K562 (cell line): ENCODE data around the gene NR1D1. TPM values are rescaled to one million over a fixed set of nuclear protein-coding genes. Genes with fewer than 3 reads are reported as not detected.

ENCODE experiments used
- ATAC-seq: fragments of 200-7000 bp; cut with Tn5 transposase; 3 replicates; pipeline ENCODE4 v1.9.1; 2020; ENCODE audit warnings: moderate library complexity
- BruUV-seq: library from RNA; stranded (reverse); fragments of 400-500 nt; replicated peaks from 2 replicates; lab custom pipeline; 2021; lab: Mats Ljungman, UMichigan
- CTCF ChIA-PET: fragments of 300-600 bp; formaldehyde crosslinking; extraction: SDS; loops from one replicate; lab custom pipeline; 2021; ENCODE audit warnings: low intra/inter-chr PET ratio; lab: Yijun Ruan, JAX
- POLR2A ChIA-PET: fragments of 300-600, 350-650 bp; sonication (Branson Sonifier 250); formaldehyde crosslinking; extraction: SDS; loops from one replicate; lab custom pipeline; 2021; ENCODE audit warnings: antibody characterized with exemption, inconsistent platforms; lab: Yijun Ruan, JAX
- DNase-seq, 4 experiments: peaks; one replicate each; pipeline versions ENCODE4 v3.0.0 to v3.0.0-alpha.2; 2011 to 2018; ENCODE audit warnings: low spot score in 3 of 4, mixed read lengths in 3 of 4; ENCODE audit errors: extremely low read depth in 1 of 4
- FAIRE-seq: peaks from 2 replicates; lab custom pipeline; 2011; peaks lifted over from hg19 to GRCh38; lab: Jason Lieb, UNC
- H2AFZ ChIP-seq: 2 replicates; pipeline ENCODE4 v1.6.0; 2011; ENCODE audit warnings: low read depth, low read length, control low read depth, inconsistent platforms
- H3K27ac ChIP-seq: fragments of 200-600 bp; 3 replicates; pipeline ENCODE4 v1.8.0; 2011; ENCODE audit warnings: low read depth, mild to moderate bottlenecking, control low read depth, inconsistent platforms, low read length, moderate library complexity, mixed read lengths; ENCODE audit errors: extremely low read depth
- H3K27me3 ChIP-seq, 2 experiments: fragments of 300-600 bp in 1 of 2; 2 replicates in 1 of 2; 3 replicates in 1 of 2; pipeline versions ENCODE4 v1.6.0 to v1.8.0; 2011; ENCODE audit warnings: inconsistent platforms in 2 of 2, low read length in 2 of 2, mild to moderate bottlenecking in 1 of 2, mixed read lengths in 1 of 2, moderate library complexity in 1 of 2; ENCODE audit not compliant: control insufficient read depth in 2 of 2, insufficient read depth in 2 of 2
- H3K36me3 ChIP-seq: fragments of 300-600 bp; 3 replicates; pipeline ENCODE4 v1.8.0; 2011; ENCODE audit warnings: mild to moderate bottlenecking, low read length, inconsistent platforms; ENCODE audit not compliant: control insufficient read depth, insufficient read depth
- H3K4me1 ChIP-seq, 2 experiments: fragments of 200-600 bp in 1 of 2; replicated peaks in 1 of 2; 2 replicates in 1 of 2; 3 replicates in 1 of 2; pipeline versions ENCODE4 v1.5.1 to v1.8.0; 2011; ENCODE audit warnings: inconsistent platforms in 2 of 2, low read length in 2 of 2, mild to moderate bottlenecking in 1 of 2, mixed read lengths in 1 of 2, moderate library complexity in 1 of 2; ENCODE audit not compliant: control insufficient read depth in 2 of 2, insufficient read depth in 2 of 2
- H3K4me2 ChIP-seq: 2 replicates; pipeline ENCODE4 v1.6.1; 2011; ENCODE audit warnings: low read length, control low read depth, inconsistent platforms, mixed read lengths; ENCODE audit not compliant: insufficient read depth
- H3K4me3 ChIP-seq: fragments of 200-600 bp; sonication (generic), shearing (Covaris generic); 2 replicates; pipeline ENCODE4 v1.5.1; 2016; ENCODE audit warnings: control low read depth, inconsistent platforms
- H3K79me2 ChIP-seq: fragments of 200-600 bp; 3 replicates; pipeline ENCODE4 v1.8.0; 2011; ENCODE audit warnings: low read length, inconsistent platforms; ENCODE audit not compliant: control insufficient read depth, insufficient read depth
- H3K9ac ChIP-seq, 2 experiments: 2 replicates each; pipeline versions ENCODE4 v1.6.0 to v1.6.1; 2011; ENCODE audit warnings: low read depth in 2 of 2, low read length in 2 of 2, control low read depth in 1 of 2, inconsistent platforms in 1 of 2, mild to moderate bottlenecking in 1 of 2, mixed read lengths in 1 of 2; ENCODE audit not compliant: insufficient read depth in 1 of 2
- H3K9me1 ChIP-seq: one replicate; pipeline ENCODE4 v1.6.0; 2011; ENCODE audit warnings: inconsistent platforms, mild to moderate bottlenecking, low read length, moderate library complexity; ENCODE audit not compliant: control insufficient read depth, insufficient read depth
- H3K9me3 ChIP-seq: replicated peaks from 2 replicates; pipeline ENCODE4 v1.5.1; 2011; ENCODE audit warnings: low read depth, low read length, inconsistent platforms; ENCODE audit not compliant: control insufficient read depth, insufficient read depth
- H4K20me1 ChIP-seq: replicated peaks from 2 replicates; pipeline ENCODE4 v1.6.1; 2011; ENCODE audit warnings: low read length, inconsistent platforms, mixed read lengths; ENCODE audit not compliant: control insufficient read depth, insufficient read depth
- BDP1 ChIP-seq: IDR thresholded peaks from 3 replicates; pipeline ENCODE4 v1.6.1; 2011; ENCODE audit not compliant: insufficient read length, insufficient read depth
- CBFA2T3 ChIP-seq: fragments of 450-650 bp; IDR thresholded peaks from 2 replicates; pipeline ENCODE4 v1.6.1; 2017
- CCAR2 ChIP-seq: fragments of 200-400 bp; formaldehyde crosslinking; IDR thresholded peaks from 2 replicates; pipeline ENCODE4 v1.6.1; 2017; ENCODE audit warnings: mild to moderate bottlenecking, low read depth, low read length
- EGR1 ChIP-seq: fragments of 450-650 bp; conservative IDR thresholded peaks from 2 replicates; pipeline ENCODE4 v1.6.1; 2017; ENCODE audit warnings: mild to moderate bottlenecking
- GTF2B ChIP-seq: IDR thresholded peaks from 2 replicates; pipeline ENCODE4 v1.6.1; 2011; ENCODE audit not compliant: insufficient read length; ENCODE audit errors: extremely low read depth
- HDGF ChIP-seq: fragments of 450-650 bp; IDR thresholded peaks from 2 replicates; pipeline ENCODE4 v1.6.1; 2016
- HINFP ChIP-seq: fragments of 450-650 bp; conservative IDR thresholded peaks from 2 replicates; pipeline ENCODE4 v1.6.1; 2016; ENCODE audit warnings: missing genetic modification characterization, low read depth, mild to moderate bottlenecking, control low read depth, missing compliant biosample characterization
- NCOA1 ChIP-seq: fragments of 450-650 bp; IDR thresholded peaks from 2 replicates; pipeline ENCODE4 v1.6.1; 2016; ENCODE audit warnings: low read depth
- NFIX ChIP-seq: fragments of 250-450 bp; sonication (Bioruptor Pico); IDR thresholded peaks from 2 replicates; pipeline ENCODE4 v1.4.0; 2020; ENCODE audit warnings: low read depth, mild to moderate bottlenecking, moderate library complexity
- SMAD4 ChIP-seq: fragments of 250-450 bp; sonication (Bioruptor Pico); conservative IDR thresholded peaks from 2 replicates; pipeline ENCODE4 v1.8.0; 2021; ENCODE audit warnings: inconsistent platforms, mild to moderate bottlenecking, moderate library complexity
- TFAM ChIP-seq: fragments of 250-450 bp; sonication (Bioruptor Pico); conservative IDR thresholded peaks from 2 replicates; pipeline ENCODE4 v1.5.0; 2021; ENCODE audit warnings: mild to moderate bottlenecking, moderate library complexity
- VEZF1 ChIP-seq: fragments of 200-800 bp; sonication (Bioruptor generic); IDR thresholded peaks from 2 replicates; pipeline ENCODE4 v1.6.1; 2017; ENCODE audit warnings: missing genetic modification characterization, missing compliant biosample characterization
- ZBTB12 ChIP-seq: fragments of 250-450 bp; sonication (Bioruptor Pico); IDR thresholded peaks from 2 replicates; pipeline ENCODE4 v1.4.0; 2020
- ZNF316 ChIP-seq: fragments of 450-650 bp; IDR thresholded peaks from 2 replicates; pipeline ENCODE4 v1.6.1; 2016
- ZNF449 ChIP-seq: fragments of 250-450 bp; sonication (Bioruptor Pico); IDR thresholded peaks from 2 replicates; pipeline ENCODE4 v1.8.0; 2022; ENCODE audit warnings: moderate library complexity, mild to moderate bottlenecking, inconsistent platforms
- WGBS: fragments of 100-300 bp; shearing (Covaris generic); methylation state at CpG from one replicate; pipeline ENCODE4 v1.1.6; 2016; ENCODE audit warnings: low coverage, mixed read lengths; ENCODE audit not compliant: insufficient coverage; ENCODE audit errors: missing lambda C conversion rate; 5-methylcytosine and 5-hydroxymethylcytosine counted together
- in situ Hi-C: fragments of 300-500 bp; cut with MboI; formaldehyde crosslinking; loops from 4 replicates; pipeline ENCODE4 v1.15.0; 2018; ENCODE audit warnings: inconsistent platforms, mixed read lengths
- intact Hi-C: fragments of 100-400 bp; cut with micrococcal nuclease; formaldehyde crosslinking; loops from 2 replicates; pipeline ENCODE4 v1.14.2; 2022
- polyA plus RNA-seq, 8 experiments: library from polyadenylated mRNA; depleted of rRNA in 4 of 8; stranded (reverse) in 5 of 8; unstranded in 3 of 8; fragments of >200 nt; fragmentation: Nextera tagmentation in 2 of 8; fragmentation: Illumina TruSeq in 1 of 8; extraction: Ambion mirVana in 2 of 8; extraction: Trizol in 1 of 8; gene quantifications; 2 replicates each; pipeline versions ENCODE4 v1.2.1 to v1.2.3, GENCODE V29; 2011 to 2014; ENCODE audit warnings: inconsistent platforms in 1 of 8, missing spikeins in 1 of 8
- total RNA-seq, 7 experiments: library from RNA; depleted of rRNA in 6 of 7; stranded (reverse); fragments of >200 nt in 6 of 7; fragmentation: Illumina TruSeq in 2 of 7; extraction: Trizol in 2 of 7; gene quantifications; 2 replicates each; pipeline versions ENCODE4 v1.2.1 to v1.2.3, GENCODE V29; 2011 to 2021; ENCODE audit warnings: low replicate concordance in 1 of 7

NR1D1 gene
- total and polyA plus RNA-seq, 9 of the 15 experiments (the other 6 are each of a cell fraction or from before 2014, with no cell fraction given): 0.25 to 7.7 (median 0.65) TPM

- Histone ChIP-seq H3K9ac (peak overlapping the region; percentile 90 to 95), H3K4me3 (peak overlapping the region; percentile 53), H3K36me3 (peaks cover 47% of the 10 kb centered on the region; the same call in 2 of the 3 replicates), H3K27ac (peak overlapping the region; percentile 100), H4K20me1 (no peaks in the 10 kb centered on the region), H2AFZ (peak overlapping the region; percentile 93), H3K27me3 (no peaks in the 10 kb centered on the region), H3K9me3 (no peaks in the 10 kb centered on the region), H3K4me2 (peak overlapping the region; percentile 96), H3K4me1 (peaks cover 45 to 51% of the 10 kb centered on the region in 2 experiments), H3K79me2 (peaks cover 28% of the 10 kb centered on the region), H3K9me1 (peaks cover 4% of the 10 kb centered on the region)
- intact Hi-C loops: no loop called here
- FAIRE-seq: peak; percentile 94
- in situ Hi-C loops: no loop called here
- BruUV-seq: no TSS peak
- peak; percentile 97 to 100 (median 98) for DNase-seq
- under 1% methylated on average over 28 of the region's 52 CpGs for WGBS
- ATAC-seq: peak; percentile 90
- ChIA-PET POLR2A (interaction anchor here (0.6 to 5.6 kb wide), 14 partner anchors 9 to 646 kb away, joined by 3 to 66 read pairs (median 5); partner anchors contain the start of genes CSF3 and MED24), CTCF (interaction anchor here (0.7 kb wide), 1 partner anchor 22 kb away, joined by 3 read pairs; no protein-coding TSS in a partner anchor)
- TF ChIP-seq CCAR2: no peak
- peak; percentile 73 for TF ChIP-seq HINFP (tag)
- TF ChIP-seq NCOA1: peak; percentile 75; the same call in 1 of the 2 replicates
- peak; percentile 95 for TF ChIP-seq EGR1
- TF ChIP-seq SMAD4 (CRISPR knock-in tag): peak; percentile 21; the same call in 1 of the 2 replicates
- TF ChIP-seq GTF2B: no peak
- TF ChIP-seq TFAM: no peak
- TF ChIP-seq BDP1: no peak
- no peak for TF ChIP-seq ZBTB12 (CRISPR knock-in tag)
- TF ChIP-seq ZNF316: peak; percentile 33; the same call in 1 of the 2 replicates
- TF ChIP-seq NFIX (CRISPR knock-in tag): no peak
- TF ChIP-seq ZNF449: no peak
- peak; percentile 97 for TF ChIP-seq HDGF
- no peak for TF ChIP-seq CBFA2T3
- TF ChIP-seq VEZF1 (CRISPR knock-in tag): peak; percentile 99
These were observed 1.4 kb downstream of the NR1D1 start for GRCh38 chr17:40098846-40099618.
